ENCODE measurements around the gene ADAMTS12. TPM values are rescaled to one million over a fixed set of nuclear protein-coding genes. Genes with fewer than 3 reads are reported as not detected.

The ADAMTS12 gene
- total RNA-seq, 2 experiments from 2014 or later, result not detected

GRCh38 chr5:33641744-33642505 is 249.9 kb downstream of the ADAMTS12 start:
- DNase-seq (ENCODE audit: low spot score), result no peak

DNA sequence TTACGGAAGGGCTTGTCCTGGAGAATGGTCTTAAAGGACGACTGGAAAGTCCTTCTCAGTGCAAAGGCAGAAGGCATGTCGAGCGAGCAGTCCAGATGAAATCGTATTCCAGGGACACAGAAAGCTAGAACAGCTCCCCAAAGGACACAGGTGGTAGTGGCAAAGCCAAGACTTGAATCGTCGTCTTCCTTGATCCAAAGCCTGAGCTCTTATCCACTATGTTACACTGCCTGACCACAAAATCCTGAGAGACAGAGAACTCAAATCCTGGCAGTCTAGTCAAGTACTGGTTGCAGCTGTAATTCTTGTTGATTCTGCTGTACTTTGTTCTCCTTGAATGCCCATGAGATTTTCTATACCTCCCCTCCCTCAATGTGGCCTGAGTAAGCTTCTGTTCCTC is 252.3 kb downstream of the ADAMTS12 start:
- no peak for TF ChIP-seq EZH2phosphoT487 (IDR thresholded peaks at IDR 0.05; ENCODE audit: borderline replicate concordance, low read depth, low read length)
- TF ChIP-seq, protein P1, sequence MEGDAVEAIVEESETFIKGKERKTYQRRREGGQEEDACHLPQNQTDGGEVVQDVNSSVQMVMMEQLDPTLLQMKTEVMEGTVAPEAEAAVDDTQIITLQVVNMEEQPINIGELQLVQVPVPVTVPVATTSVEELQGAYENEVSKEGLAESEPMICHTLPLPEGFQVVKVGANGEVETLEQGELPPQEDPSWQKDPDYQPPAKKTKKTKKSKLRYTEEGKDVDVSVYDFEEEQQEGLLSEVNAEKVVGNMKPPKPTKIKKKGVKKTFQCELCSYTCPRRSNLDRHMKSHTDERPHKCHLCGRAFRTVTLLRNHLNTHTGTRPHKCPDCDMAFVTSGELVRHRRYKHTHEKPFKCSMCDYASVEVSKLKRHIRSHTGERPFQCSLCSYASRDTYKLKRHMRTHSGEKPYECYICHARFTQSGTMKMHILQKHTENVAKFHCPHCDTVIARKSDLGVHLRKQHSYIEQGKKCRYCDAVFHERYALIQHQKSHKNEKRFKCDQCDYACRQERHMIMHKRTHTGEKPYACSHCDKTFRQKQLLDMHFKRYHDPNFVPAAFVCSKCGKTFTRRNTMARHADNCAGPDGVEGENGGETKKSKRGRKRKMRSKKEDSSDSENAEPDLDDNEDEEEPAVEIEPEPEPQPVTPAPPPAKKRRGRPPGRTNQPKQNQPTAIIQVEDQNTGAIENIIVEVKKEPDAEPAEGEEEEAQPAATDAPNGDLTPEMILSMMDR (conservative IDR thresholded peaks at IDR 0.05; ENCODE audit: low read length), result no peak
- DNase-seq (ENCODE audit: low spot score), result no peak
- ChIA-PET POLR2A (interaction anchor here (0.6 kb wide), 1 partner anchor 19 kb away, joined by 3 read pairs; no protein-coding TSS in a partner anchor), CTCF (ENCODE audit: unreplicated experiment) (interaction anchor here (1.0 kb wide), 1 partner anchor 95 kb away, joined by 3 read pairs; no protein-coding TSS in a partner anchor)
- no peaks in the 10 kb centered on the region for H4K20me1 ChIP-seq (ENCODE audit: insufficient read depth, low read length)
- no peak overlapping the region for H2AFZ ChIP-seq (ENCODE audit: low read length)
- H3K79me2 ChIP-seq (ENCODE audit: insufficient read depth, low read depth, low read length), result no peaks in the 10 kb centered on the region
- no peak overlapping the region for H3K4me3 ChIP-seq (ENCODE audit: low read depth, low read length, poor library complexity, severe bottlenecking)
- H3K4me1 ChIP-seq (ENCODE audit: insufficient read depth, low read length, poor library complexity, severe bottlenecking), result no peaks in the 10 kb centered on the region
- no peak overlapping the region for H3K27ac ChIP-seq (ENCODE audit: low read depth, low read length, poor library complexity, severe bottlenecking)
- H3K9me2 ChIP-seq (ENCODE audit: insufficient read depth, low read length), result no peaks in the 10 kb centered on the region
- no peak overlapping the region for H3K4me2 ChIP-seq (ENCODE audit: low read length)
- BruUV-seq (replicated peaks), result no TSS peak
- H3K36me3 ChIP-seq (ENCODE audit: insufficient read depth, low read length), result no peaks in the 10 kb centered on the region
- no peaks in the 10 kb centered on the region for H3K9me3 ChIP-seq (ENCODE audit: low read length)
- intact Hi-C loops (cut with micrococcal nuclease; ENCODE audit: unreplicated experiment), result no loop called here

More at GRCh38 chr5:33641744-33642505, 249.9 kb downstream of the ADAMTS12 start:
- TF ChIP-seq, protein P1 (conservative IDR thresholded peaks at IDR 0.05; ENCODE audit: low read length), result no peak
- TF ChIP-seq EZH2phosphoT487 (IDR thresholded peaks at IDR 0.05; ENCODE audit: borderline replicate concordance, low read depth, low read length), result no peak
- no peaks in the 10 kb centered on the region for H3K36me3 ChIP-seq (ENCODE audit: insufficient read depth, low read length)
- no TSS peak for BruUV-seq (replicated peaks)
- no peaks in the 10 kb centered on the region for H4K20me1 ChIP-seq (ENCODE audit: insufficient read depth, low read length)
- no peak overlapping the region for H3K4me3 ChIP-seq (ENCODE audit: low read depth, low read length, poor library complexity, severe bottlenecking)
- ChIA-PET POLR2A (interaction anchor here (0.6 kb wide), 1 partner anchor 356 kb away, joined by 6 read pairs; no protein-coding TSS in a partner anchor), CTCF (ENCODE audit: unreplicated experiment) (no interaction called here)
- no peak overlapping the region for H2AFZ ChIP-seq (ENCODE audit: low read length)
- no peaks in the 10 kb centered on the region for H3K4me1 ChIP-seq (ENCODE audit: insufficient read depth, low read length, poor library complexity, severe bottlenecking)
- intact Hi-C loops (cut with micrococcal nuclease; ENCODE audit: unreplicated experiment), result no loop called here
- no peak overlapping the region for H3K4me2 ChIP-seq (ENCODE audit: low read length)
- H3K27ac ChIP-seq (ENCODE audit: low read depth, low read length, poor library complexity, severe bottlenecking), result no peak overlapping the region
- H3K79me2 ChIP-seq (ENCODE audit: insufficient read depth, low read depth, low read length), result no peaks in the 10 kb centered on the region
- no peaks in the 10 kb centered on the region for H3K9me3 ChIP-seq (ENCODE audit: low read length)
- no peaks in the 10 kb centered on the region for H3K9me2 ChIP-seq (ENCODE audit: insufficient read depth, low read length)

DNA sequence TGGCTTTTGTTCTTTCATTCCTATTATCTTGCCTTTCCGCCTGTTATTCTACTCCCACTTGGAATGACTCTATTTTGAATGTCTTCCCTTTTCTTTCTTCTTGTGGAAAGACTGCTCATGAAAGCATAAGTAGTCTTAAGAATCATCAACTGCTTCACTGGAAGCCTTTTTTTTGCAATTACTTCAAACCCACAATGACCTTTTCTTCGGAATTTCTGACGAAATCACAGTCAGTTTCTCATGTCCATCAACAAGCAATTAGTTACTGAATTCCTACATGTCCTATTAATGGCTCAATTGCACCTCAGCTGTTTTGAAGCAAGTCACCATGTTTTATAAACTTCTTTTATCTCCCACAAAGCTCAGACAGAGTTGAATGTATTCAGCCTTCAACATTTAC is 254.8 kb downstream of the ADAMTS12 start:
- DNase-seq (ENCODE audit: low spot score), result no peak
- H3K4me2 ChIP-seq (ENCODE audit: low read length), result no peak overlapping the region
- H3K79me2 ChIP-seq (ENCODE audit: insufficient read depth, low read depth, low read length), result no peaks in the 10 kb centered on the region
- POLR2A ChIA-PET, result no interaction called here
- H3K9me2 ChIP-seq (ENCODE audit: insufficient read depth, low read length), result no peaks in the 10 kb centered on the region
- H3K4me1 ChIP-seq (ENCODE audit: insufficient read depth, low read length, poor library complexity, severe bottlenecking), result no peaks in the 10 kb centered on the region
- TF ChIP-seq EZH2phosphoT487 (IDR thresholded peaks at IDR 0.05; ENCODE audit: borderline replicate concordance, low read depth, low read length), result no peak
- TF ChIP-seq, protein P1 (conservative IDR thresholded peaks at IDR 0.05; ENCODE audit: low read length), result no peak
- no peaks in the 10 kb centered on the region for H3K36me3 ChIP-seq (ENCODE audit: insufficient read depth, low read length)
- no peak overlapping the region for H3K27ac ChIP-seq (ENCODE audit: low read depth, low read length, poor library complexity, severe bottlenecking)
- H2AFZ ChIP-seq (ENCODE audit: low read length), result no peak overlapping the region
- H3K9me3 ChIP-seq (ENCODE audit: low read length), result no peaks in the 10 kb centered on the region
- intact Hi-C loops (cut with micrococcal nuclease; ENCODE audit: unreplicated experiment), result no loop called here
- CTCF ChIA-PET (ENCODE audit: unreplicated experiment), result no interaction called here
- no peak overlapping the region for H3K4me3 ChIP-seq (ENCODE audit: low read depth, low read length, poor library complexity, severe bottlenecking)
- no TSS peak for BruUV-seq (replicated peaks)
- no peaks in the 10 kb centered on the region for H4K20me1 ChIP-seq (ENCODE audit: insufficient read depth, low read length)

Data from OCI-LY7 (cell line).